Keratinocyte (primary cell): ENCODE measurements around the gene P2RX3.

ENCODE experiments used
- CTCF ChIP-seq, 3 experiments: IDR thresholded peaks in 1 of 3; conservative IDR thresholded peaks in 1 of 3; optimal IDR thresholded peaks in 1 of 3; 2 replicates in 2 of 3; 3 replicates in 1 of 3; pipeline versions ENCODE3 to v1.5.1; 2011; ENCODE audit warnings: low read length in 3 of 3, mild to moderate bottlenecking in 3 of 3, moderate library complexity in 2 of 3, control low read depth in 1 of 3, inconsistent platforms in 1 of 3; ENCODE audit not compliant: insufficient read depth in 2 of 3; ENCODE audit errors: extremely low read depth in 1 of 3
- EZH2 ChIP-seq: IDR thresholded peaks from one replicate; pipeline ENCODE4 v1.6.1; 2012; ENCODE audit warnings: inconsistent platforms, mild to moderate bottlenecking, low read length, moderate library complexity

- TF ChIP-seq CTCF (optimal IDR thresholded peaks at IDR 0.05 in 1 of 3, IDR thresholded peaks at IDR 0.05 in 1 of 3, conservative IDR thresholded peaks at IDR 0.05 in 1 of 3; ENCODE audit: extremely low read depth in 1 of 3, insufficient read depth in 2 of 3, low read length in 3 of 3), result no peak
- TF ChIP-seq EZH2, result no peak
These were observed 80.0 kb downstream of the P2RX3 start for GRCh38 chr11:57418131-57418530.
